ENCODE data around the gene DISC1.

Gene DISC1

GRCh38 chr1:232017057-232017456 lies 390.5 kb downstream of the DISC1 start:
- no peak for DNase-seq

- no peak for DNase-seq
Measured at GRCh38 chr1:232017759-232018158, 391.2 kb downstream of the DISC1 start.

- DNase-seq = no peak
Measured at GRCh38 chr1:232018231-232019025, 391.8 kb downstream of the DISC1 start.

- no peak for DNase-seq
Measured at GRCh38 chr1:232019026-232019340, 392.4 kb downstream of the DISC1 start.

- no peak for DNase-seq
Measured at GRCh38 chr1:232020352-232020751, 393.8 kb downstream of the DISC1 start.

GRCh38 chr1:232029315-232029714 lies 402.7 kb downstream of the DISC1 start:
- no peak for DNase-seq

- DNase-seq = no peak
Measured at GRCh38 chr1:232031156-232031555, 404.6 kb downstream of the DISC1 start.

- DNase-seq = no peak
Measured at GRCh38 chr1:232033285-232033684, 406.7 kb downstream of the DISC1 start.

GRCh38 chr1:232034556-232034955 lies 408.0 kb downstream of the DISC1 start:
- DNase-seq = no peak

GRCh38 chr1:232036181-232036933 lies 409.8 kb downstream of the DISC1 start:
- DNase-seq = no peak

- no peak for DNase-seq
Measured at GRCh38 chr1:232037774-232038388, 411.3 kb downstream of the DISC1 start.

- DNase-seq = peak; percentile 8
Measured at GRCh38 chr1:232038706-232039677, 412.4 kb downstream of the DISC1 start.

- DNase-seq = no peak
Measured at GRCh38 chr1:232040260-232040659, 413.7 kb downstream of the DISC1 start.

GRCh38 chr1:232044728-232045127 lies 418.1 kb downstream of the DISC1 start:
- no peak for DNase-seq

- DNase-seq = no peak
Measured at GRCh38 chr1:232045139-232045994, 418.8 kb downstream of the DISC1 start.

GRCh38 chr1:232046451-232047306 lies 420.1 kb downstream of the DISC1 start:
- DNase-seq = peak; percentile 45

GRCh38 chr1:232047473-232047872 lies 420.9 kb downstream of the DISC1 start:
- no peak for DNase-seq

GRCh38 chr1:232048481-232048880 lies 421.9 kb downstream of the DISC1 start:
- no peak for DNase-seq

- no peak for DNase-seq
Measured at GRCh38 chr1:232049335-232049734, 422.7 kb downstream of the DISC1 start.

GRCh38 chr1:232057217-232057895 lies 430.8 kb downstream of the DISC1 start:
- DNase-seq = no peak
